ENCODE results near the gene ACTN2. TPM values are rescaled to one million over a fixed set of nuclear protein-coding genes. Genes with fewer than 3 reads are reported as not detected.

The ACTN2 gene
- total RNA-seq: not detected
- not detected for polyA plus RNA-seq

DNA sequence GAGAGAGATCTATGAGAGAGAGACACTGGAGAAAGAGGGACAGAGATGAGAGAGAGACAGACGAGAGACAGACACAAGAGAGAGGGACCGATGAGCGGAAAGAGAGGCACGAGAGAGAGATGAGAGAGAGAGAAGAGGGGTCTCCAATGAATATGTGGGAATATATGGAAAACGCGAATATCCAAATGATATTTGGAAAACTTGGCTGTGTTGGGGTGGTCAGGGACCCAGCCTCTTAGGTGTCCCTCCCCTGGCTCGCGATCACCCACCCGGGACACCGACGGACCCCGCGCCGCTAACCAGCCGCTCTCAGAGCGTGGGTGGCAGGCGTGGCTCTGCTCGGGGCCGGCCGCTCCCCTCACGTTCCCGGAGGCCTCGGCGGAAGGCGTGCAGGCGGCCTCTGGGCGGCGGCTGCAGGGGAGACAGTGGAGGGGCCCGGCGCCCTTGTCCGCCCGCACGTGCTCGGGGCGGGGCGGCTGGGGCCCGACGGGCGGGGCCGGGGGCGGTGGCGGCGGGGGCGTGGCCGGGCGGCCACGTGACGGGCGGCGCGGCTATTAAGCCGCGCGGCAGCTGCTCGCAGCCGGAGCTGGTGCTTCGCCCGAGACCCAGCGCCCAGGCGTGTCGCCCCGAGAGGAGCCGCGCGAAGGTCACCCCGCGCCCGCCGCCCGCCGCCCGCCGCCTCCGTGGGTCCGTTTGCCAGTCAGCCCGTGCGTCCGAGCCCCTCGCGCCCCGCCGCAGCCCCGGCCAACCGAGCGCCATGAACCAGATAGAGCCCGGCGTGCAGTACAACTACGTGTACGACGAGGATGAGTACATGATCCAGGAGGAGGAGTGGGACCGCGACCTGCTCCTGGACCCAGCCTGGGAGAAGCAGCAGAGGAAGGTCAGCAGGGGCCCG lies at the start of gene ACTN2:
TSS of gene ACTN2 (plus strand) at position 583 of the 898 bp plus-strand sequence. CDS start at position 758, 175 bp downstream.
- H3K4me3 ChIP-seq (ENCODE audit: low read length): peak within 1 kb of the TSS; percentile 35

DNA sequence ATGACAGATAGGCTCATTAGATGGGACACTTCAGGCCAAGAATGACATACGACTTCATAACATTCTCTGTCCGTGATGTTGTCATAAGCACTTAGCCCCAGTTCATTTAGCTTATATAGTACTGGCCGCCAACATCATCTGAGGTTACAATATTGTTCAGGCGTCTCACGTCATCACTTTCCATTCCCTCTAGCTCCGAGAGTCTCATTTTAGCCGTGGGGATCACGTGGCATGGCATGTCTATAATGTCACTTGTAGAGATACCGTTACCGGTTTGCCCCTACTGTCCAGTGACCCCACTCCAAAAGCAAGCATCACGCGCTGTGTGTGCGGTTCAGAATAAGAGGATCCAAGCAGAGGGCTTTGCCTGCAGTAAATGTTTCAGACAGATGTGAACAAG lies 47.4 kb upstream of the ACTN2 start:
- H3K9me3 Mint-ChIP-seq: peaks cover 0 to 2% (median 0%) of the 10 kb centered on the region in 5 donors
- H3K27me3 Mint-ChIP-seq: peaks cover 14 to 34% of the 10 kb centered on the region in 2 donors
- H3K27me3 ChIP-seq (ENCODE audit: insufficient read depth, low read length, poor library complexity, severe bottlenecking): no peaks in the 10 kb centered on the region
- no peak overlapping the region for H3K4me3 ChIP-seq (ENCODE audit: low read length)
- ChIA-PET CTCF (no interaction called here), POLR2A (no interaction called here)
- no peak overlapping the region for H3K4me3 Mint-ChIP-seq
- H3K27ac Mint-ChIP-seq: no peak overlapping the region
- no peaks in the 10 kb centered on the region for H3K36me3 Mint-ChIP-seq
- no peak for DNase-seq
- H3K9me3 ChIP-seq (ENCODE audit: low read length): no peaks in the 10 kb centered on the region
- no peaks in the 10 kb centered on the region for H3K36me3 ChIP-seq (ENCODE audit: insufficient read depth, low read length)
- H3K4me1 Mint-ChIP-seq: no peaks in the 10 kb centered on the region
- no peaks in the 10 kb centered on the region for H3K4me1 ChIP-seq (ENCODE audit: insufficient read depth, low read length)
- no peak overlapping the region for H3K27ac ChIP-seq (ENCODE audit: low read depth, low read length)

More for the DNA sequence above, at the start of gene ACTN2:
- Mint-ChIP-seq H3K4me1 (peaks cover 20 to 27% (median 20%) of the 10 kb centered on the region in 3 donors), H3K27ac (peak within 1 kb of the TSS in 3 of 8 donors; percentile 18 to 38 (median 29)), H3K36me3 (peaks cover 0 to 2% (median 0%) of the 10 kb centered on the region in 3 donors), H3K9me3 (peaks cover 0 to 5% (median 4%) of the 10 kb centered on the region in 5 donors), H3K27me3 (peaks cover 21 to 57% of the 10 kb centered on the region in 2 donors), H3K4me3 (peak within 1 kb of the TSS; percentile 22 to 85 (median 79))
- peak; percentile 6 to 53 (median 21) for DNase-seq
- ChIA-PET CTCF (no interaction called here), POLR2A (no interaction called here)
- no peaks in the 10 kb centered on the region for H3K36me3 ChIP-seq (ENCODE audit: insufficient read depth, low read length)
- H3K27ac ChIP-seq (ENCODE audit: low read depth, low read length): no peak within 1 kb of the TSS
- H3K27me3 ChIP-seq (ENCODE audit: insufficient read depth, low read length, poor library complexity, severe bottlenecking): peaks cover 20% of the 10 kb centered on the region
- H3K9me3 ChIP-seq (ENCODE audit: low read length): no peaks in the 10 kb centered on the region
- peaks cover 12% of the 10 kb centered on the region for H3K4me1 ChIP-seq (ENCODE audit: insufficient read depth, low read length)

DNA sequence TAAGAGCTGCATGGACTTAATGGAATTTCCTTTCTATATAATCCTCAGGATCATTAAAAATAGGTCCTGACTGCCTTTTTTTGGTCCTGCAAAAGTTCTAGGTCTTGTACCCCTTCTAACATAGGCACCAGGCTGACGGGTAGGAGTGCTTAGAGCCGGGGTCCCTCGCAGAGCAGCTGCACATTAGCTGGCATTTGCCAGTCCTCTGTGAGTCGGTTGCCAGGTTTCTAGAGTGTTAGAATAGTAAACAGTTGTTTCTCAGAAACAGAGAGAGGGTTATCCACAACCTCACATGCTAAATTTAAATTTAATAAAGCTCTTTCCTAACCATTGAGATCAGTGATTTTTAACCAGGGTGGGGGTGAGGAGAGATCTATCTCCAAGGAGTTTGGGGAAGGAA lies 46.6 kb upstream of the ACTN2 start:
- Histone ChIP-seq H3K27me3 (ENCODE audit: insufficient read depth, low read length, poor library complexity, severe bottlenecking) (no peaks in the 10 kb centered on the region), H3K36me3 (ENCODE audit: insufficient read depth, low read length) (no peaks in the 10 kb centered on the region), H3K27ac (ENCODE audit: low read depth, low read length) (no peak overlapping the region), H3K4me3 (ENCODE audit: low read length) (no peak overlapping the region), H3K9me3 (ENCODE audit: low read length) (no peaks in the 10 kb centered on the region), H3K4me1 (ENCODE audit: insufficient read depth, low read length) (no peaks in the 10 kb centered on the region)
- POLR2A ChIA-PET: no interaction called here
- no peaks in the 10 kb centered on the region for H3K4me1 Mint-ChIP-seq
- H3K9me3 Mint-ChIP-seq: peaks cover 0 to 2% (median 0%) of the 10 kb centered on the region in 5 donors
- no peak for DNase-seq
- H3K27ac Mint-ChIP-seq: no peak overlapping the region
- CTCF ChIA-PET: no interaction called here
- H3K4me3 Mint-ChIP-seq: no peak overlapping the region
- H3K36me3 Mint-ChIP-seq: no peaks in the 10 kb centered on the region
- H3K27me3 Mint-ChIP-seq: peaks cover 12 to 28% of the 10 kb centered on the region in 2 donors

DNA sequence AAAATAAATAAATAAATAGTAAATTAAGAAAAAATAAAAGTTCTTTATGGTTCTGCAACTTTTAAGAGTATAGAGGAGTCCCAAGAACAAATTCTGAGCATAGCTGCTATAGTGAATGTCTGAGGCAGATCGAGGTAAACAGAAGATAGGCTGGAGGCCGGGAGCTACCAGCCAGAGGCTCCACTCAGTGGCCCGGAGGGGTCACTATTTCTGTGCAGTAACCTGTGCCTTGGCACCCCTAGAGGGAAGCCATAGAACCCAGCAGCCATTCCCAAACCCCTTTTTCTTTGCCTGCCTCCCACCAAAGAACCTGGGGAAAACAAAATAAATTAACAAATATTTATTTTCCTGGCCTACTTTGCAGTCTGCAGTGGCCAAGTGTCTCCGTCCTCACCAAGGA lies 43.5 kb upstream of the ACTN2 start:
- H3K9me3 Mint-ChIP-seq: no peaks in the 10 kb centered on the region
- Histone ChIP-seq H3K36me3 (ENCODE audit: insufficient read depth, low read length) (no peaks in the 10 kb centered on the region), H3K27ac (ENCODE audit: low read depth, low read length) (no peak overlapping the region), H3K4me1 (ENCODE audit: insufficient read depth, low read length) (no peaks in the 10 kb centered on the region), H3K4me3 (ENCODE audit: low read length) (no peak overlapping the region), H3K9me3 (ENCODE audit: low read length) (no peaks in the 10 kb centered on the region), H3K27me3 (ENCODE audit: insufficient read depth, low read length, poor library complexity, severe bottlenecking) (no peaks in the 10 kb centered on the region)
- H3K36me3 Mint-ChIP-seq: no peaks in the 10 kb centered on the region
- ChIA-PET POLR2A (no interaction called here), CTCF (no interaction called here)
- no peak for DNase-seq
- no peaks in the 10 kb centered on the region for H3K4me1 Mint-ChIP-seq
- H3K27me3 Mint-ChIP-seq: peaks cover 5 to 12% of the 10 kb centered on the region in 2 donors
- H3K4me3 Mint-ChIP-seq: no peak overlapping the region
- H3K27ac Mint-ChIP-seq: no peak overlapping the region

DNA sequence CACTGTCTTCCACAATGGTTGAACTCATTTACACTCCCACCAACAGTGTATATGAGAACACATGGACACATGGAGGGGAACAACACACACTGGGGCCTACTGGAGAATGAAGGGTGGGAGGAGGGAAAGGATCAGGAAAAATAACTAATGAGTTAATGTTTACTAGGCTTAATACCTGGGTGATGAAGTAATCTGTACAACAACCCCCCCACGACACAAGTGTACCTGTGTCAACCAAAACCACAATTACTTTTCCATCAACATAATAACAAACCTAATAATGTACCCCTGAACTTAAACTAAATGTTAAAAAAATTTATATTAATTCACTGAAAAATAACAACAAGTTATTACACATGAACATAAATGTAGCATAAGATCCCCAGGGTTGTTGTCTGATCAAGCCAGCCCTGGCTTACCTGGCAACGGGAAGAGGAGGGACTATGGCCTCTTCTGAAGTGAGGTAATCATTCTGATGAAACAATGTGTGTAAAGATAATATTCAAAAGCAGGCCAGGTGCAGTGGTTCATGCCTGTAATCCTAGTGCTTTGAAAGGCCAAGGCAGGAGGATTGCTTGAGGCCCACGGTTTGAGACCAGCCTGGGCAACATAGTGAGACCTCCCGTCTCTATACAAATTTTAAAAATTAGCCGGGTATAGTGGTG lies 41.2 kb upstream of the ACTN2 start:
- Mint-ChIP-seq H3K4me3 (no peak overlapping the region), H3K27me3 (peaks cover 3 to 4% of the 10 kb centered on the region in 2 donors), H3K36me3 (no peaks in the 10 kb centered on the region), H3K27ac (peak overlapping the region in 1 of 8 donors; percentile 47), H3K9me3 (no peaks in the 10 kb centered on the region), H3K4me1 (no peaks in the 10 kb centered on the region)
- Histone ChIP-seq H3K4me1 (ENCODE audit: insufficient read depth, low read length) (no peaks in the 10 kb centered on the region), H3K36me3 (ENCODE audit: insufficient read depth, low read length) (no peaks in the 10 kb centered on the region), H3K4me3 (ENCODE audit: low read length) (no peak overlapping the region), H3K27ac (ENCODE audit: low read depth, low read length) (no peak overlapping the region), H3K9me3 (ENCODE audit: low read length) (no peaks in the 10 kb centered on the region), H3K27me3 (ENCODE audit: insufficient read depth, low read length, poor library complexity, severe bottlenecking) (no peaks in the 10 kb centered on the region)
- POLR2A ChIA-PET: no interaction called here
- no peak for DNase-seq
- CTCF ChIA-PET: no interaction called here

DNA sequence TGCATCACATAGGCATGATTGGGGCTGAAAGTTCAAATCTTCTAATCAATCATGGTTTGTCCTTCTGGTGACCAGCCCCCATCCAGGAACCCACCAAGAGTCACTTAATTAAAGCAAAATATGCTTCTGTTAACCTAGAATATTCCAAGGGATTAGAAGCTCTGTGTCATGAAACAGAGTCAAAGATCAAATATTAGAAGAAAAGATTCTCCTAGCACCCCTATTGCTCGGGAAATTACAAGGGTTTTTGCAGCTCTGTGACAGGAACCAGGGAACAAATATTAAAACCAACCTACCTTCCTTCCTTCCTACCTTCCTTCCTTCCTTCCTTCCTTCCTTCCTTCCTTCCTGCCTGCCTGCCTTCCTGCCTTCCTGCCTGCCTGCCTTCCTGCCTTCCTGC lies 31.8 kb upstream of the ACTN2 start:
- Histone ChIP-seq H3K36me3 (ENCODE audit: insufficient read depth, low read length) (no peaks in the 10 kb centered on the region), H3K9me3 (ENCODE audit: low read length) (no peaks in the 10 kb centered on the region), H3K27me3 (ENCODE audit: insufficient read depth, low read length, poor library complexity, severe bottlenecking) (no peaks in the 10 kb centered on the region), H3K4me1 (ENCODE audit: insufficient read depth, low read length) (no peaks in the 10 kb centered on the region), H3K4me3 (ENCODE audit: low read length) (no peak overlapping the region), H3K27ac (ENCODE audit: low read depth, low read length) (no peak overlapping the region)
- H3K27ac Mint-ChIP-seq: no peak overlapping the region
- H3K4me1 Mint-ChIP-seq: no peaks in the 10 kb centered on the region
- no peaks in the 10 kb centered on the region for H3K9me3 Mint-ChIP-seq
- DNase-seq: no peak
- H3K36me3 Mint-ChIP-seq: no peaks in the 10 kb centered on the region
- H3K27me3 Mint-ChIP-seq: peaks cover 17 to 39% of the 10 kb centered on the region in 2 donors
- CTCF ChIA-PET: no interaction called here
- peak overlapping the region in 1 of 7 donors; percentile 16 for H3K4me3 Mint-ChIP-seq
- POLR2A ChIA-PET: no interaction called here

DNA sequence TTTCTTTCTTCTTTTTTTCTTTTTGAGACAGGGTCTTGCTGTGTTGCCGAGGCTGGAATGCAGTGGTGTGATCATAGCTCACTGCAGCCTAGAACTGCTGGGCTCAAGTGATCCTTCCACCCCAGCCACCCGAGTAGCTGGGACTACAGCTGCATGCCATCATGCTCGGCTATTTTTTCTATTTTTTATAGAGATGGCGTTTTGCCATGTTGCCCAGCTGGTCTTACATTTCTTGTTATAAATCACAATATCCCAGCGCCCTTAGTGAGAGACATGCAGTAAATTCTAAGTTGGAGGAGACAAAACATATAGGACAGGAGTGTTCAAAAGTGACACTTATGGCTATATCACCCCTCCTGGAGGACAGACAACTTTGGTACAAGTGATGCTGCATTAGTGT lies 31.3 kb upstream of the ACTN2 start:
- Mint-ChIP-seq H3K27ac (no peak overlapping the region), H3K36me3 (no peaks in the 10 kb centered on the region), H3K9me3 (no peaks in the 10 kb centered on the region), H3K27me3 (peaks cover 17 to 38% of the 10 kb centered on the region in 2 donors), H3K4me1 (no peaks in the 10 kb centered on the region), H3K4me3 (peak overlapping the region in 1 of 7 donors; percentile 16)
- no peak for DNase-seq
- Histone ChIP-seq H3K27ac (ENCODE audit: low read depth, low read length) (no peak overlapping the region), H3K27me3 (ENCODE audit: insufficient read depth, low read length, poor library complexity, severe bottlenecking) (no peaks in the 10 kb centered on the region), H3K4me1 (ENCODE audit: insufficient read depth, low read length) (no peaks in the 10 kb centered on the region), H3K9me3 (ENCODE audit: low read length) (no peaks in the 10 kb centered on the region), H3K4me3 (ENCODE audit: low read length) (no peak overlapping the region), H3K36me3 (ENCODE audit: insufficient read depth, low read length) (no peaks in the 10 kb centered on the region)
- CTCF ChIA-PET: no interaction called here
- POLR2A ChIA-PET: no interaction called here

DNA sequence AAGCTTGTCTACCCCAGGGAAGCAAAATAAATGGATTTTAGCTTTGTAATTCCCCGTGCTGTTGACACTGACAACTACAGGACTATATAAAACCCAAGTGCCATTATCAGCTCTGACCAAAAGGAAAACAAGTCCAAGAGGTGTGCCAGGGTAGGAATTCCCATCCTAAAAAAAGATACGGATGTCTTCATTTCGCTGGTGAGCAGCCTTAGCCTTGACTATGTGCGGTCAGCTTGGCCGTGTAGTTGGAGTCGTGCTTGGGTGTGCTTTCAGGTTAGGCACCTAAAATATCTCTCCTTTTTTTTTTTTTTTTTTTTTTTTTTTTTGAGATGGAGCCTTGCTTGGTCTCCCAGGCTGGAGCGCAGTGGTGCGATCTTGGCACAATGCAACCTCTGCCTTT lies 28.9 kb upstream of the ACTN2 start:
- Histone ChIP-seq H3K27ac (ENCODE audit: low read depth, low read length) (no peak overlapping the region), H3K27me3 (ENCODE audit: insufficient read depth, low read length, poor library complexity, severe bottlenecking) (no peaks in the 10 kb centered on the region), H3K36me3 (ENCODE audit: insufficient read depth, low read length) (no peaks in the 10 kb centered on the region), H3K4me1 (ENCODE audit: insufficient read depth, low read length) (no peaks in the 10 kb centered on the region), H3K9me3 (ENCODE audit: low read length) (no peaks in the 10 kb centered on the region), H3K4me3 (ENCODE audit: low read length) (no peak overlapping the region)
- Mint-ChIP-seq H3K9me3 (no peaks in the 10 kb centered on the region), H3K4me3 (no peak overlapping the region), H3K27ac (no peak overlapping the region), H3K27me3 (peaks cover 18 to 35% of the 10 kb centered on the region in 2 donors), H3K36me3 (no peaks in the 10 kb centered on the region), H3K4me1 (no peaks in the 10 kb centered on the region)
- ChIA-PET POLR2A (no interaction called here), CTCF (no interaction called here)
- DNase-seq: no peak
